ENCODE measurements around the gene VARS2. TPM values are rescaled to one million over a fixed set of nuclear protein-coding genes. Genes with fewer than 3 reads are reported as not detected.

The VARS2 gene
- total and polyA plus RNA-seq, 9 of the 15 experiments (the other 6 are each of a cell fraction or from before 2014, with no cell fraction given), result 1.6 to 53.6 (median 29.9) TPM

DNA sequence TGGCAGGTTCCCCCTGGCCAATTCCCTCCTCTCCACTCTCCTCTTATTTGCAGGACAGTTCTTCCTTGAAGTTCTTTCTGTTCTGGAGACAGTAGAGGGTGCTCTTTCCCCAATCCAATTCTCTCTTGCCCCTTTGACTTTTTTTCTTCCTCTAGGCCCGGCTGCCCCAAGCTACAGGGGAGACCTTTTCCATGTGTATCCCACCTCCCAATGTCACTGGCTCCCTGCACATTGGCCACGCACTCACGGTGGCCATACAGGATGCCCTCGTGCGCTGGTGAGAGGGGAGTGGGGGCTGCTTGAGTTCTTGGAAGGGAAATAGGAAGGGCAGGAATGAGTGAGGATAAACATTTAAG is 1.5 kb downstream of the VARS2 start (continued):
- TF ChIP-seq, protein P1, sequence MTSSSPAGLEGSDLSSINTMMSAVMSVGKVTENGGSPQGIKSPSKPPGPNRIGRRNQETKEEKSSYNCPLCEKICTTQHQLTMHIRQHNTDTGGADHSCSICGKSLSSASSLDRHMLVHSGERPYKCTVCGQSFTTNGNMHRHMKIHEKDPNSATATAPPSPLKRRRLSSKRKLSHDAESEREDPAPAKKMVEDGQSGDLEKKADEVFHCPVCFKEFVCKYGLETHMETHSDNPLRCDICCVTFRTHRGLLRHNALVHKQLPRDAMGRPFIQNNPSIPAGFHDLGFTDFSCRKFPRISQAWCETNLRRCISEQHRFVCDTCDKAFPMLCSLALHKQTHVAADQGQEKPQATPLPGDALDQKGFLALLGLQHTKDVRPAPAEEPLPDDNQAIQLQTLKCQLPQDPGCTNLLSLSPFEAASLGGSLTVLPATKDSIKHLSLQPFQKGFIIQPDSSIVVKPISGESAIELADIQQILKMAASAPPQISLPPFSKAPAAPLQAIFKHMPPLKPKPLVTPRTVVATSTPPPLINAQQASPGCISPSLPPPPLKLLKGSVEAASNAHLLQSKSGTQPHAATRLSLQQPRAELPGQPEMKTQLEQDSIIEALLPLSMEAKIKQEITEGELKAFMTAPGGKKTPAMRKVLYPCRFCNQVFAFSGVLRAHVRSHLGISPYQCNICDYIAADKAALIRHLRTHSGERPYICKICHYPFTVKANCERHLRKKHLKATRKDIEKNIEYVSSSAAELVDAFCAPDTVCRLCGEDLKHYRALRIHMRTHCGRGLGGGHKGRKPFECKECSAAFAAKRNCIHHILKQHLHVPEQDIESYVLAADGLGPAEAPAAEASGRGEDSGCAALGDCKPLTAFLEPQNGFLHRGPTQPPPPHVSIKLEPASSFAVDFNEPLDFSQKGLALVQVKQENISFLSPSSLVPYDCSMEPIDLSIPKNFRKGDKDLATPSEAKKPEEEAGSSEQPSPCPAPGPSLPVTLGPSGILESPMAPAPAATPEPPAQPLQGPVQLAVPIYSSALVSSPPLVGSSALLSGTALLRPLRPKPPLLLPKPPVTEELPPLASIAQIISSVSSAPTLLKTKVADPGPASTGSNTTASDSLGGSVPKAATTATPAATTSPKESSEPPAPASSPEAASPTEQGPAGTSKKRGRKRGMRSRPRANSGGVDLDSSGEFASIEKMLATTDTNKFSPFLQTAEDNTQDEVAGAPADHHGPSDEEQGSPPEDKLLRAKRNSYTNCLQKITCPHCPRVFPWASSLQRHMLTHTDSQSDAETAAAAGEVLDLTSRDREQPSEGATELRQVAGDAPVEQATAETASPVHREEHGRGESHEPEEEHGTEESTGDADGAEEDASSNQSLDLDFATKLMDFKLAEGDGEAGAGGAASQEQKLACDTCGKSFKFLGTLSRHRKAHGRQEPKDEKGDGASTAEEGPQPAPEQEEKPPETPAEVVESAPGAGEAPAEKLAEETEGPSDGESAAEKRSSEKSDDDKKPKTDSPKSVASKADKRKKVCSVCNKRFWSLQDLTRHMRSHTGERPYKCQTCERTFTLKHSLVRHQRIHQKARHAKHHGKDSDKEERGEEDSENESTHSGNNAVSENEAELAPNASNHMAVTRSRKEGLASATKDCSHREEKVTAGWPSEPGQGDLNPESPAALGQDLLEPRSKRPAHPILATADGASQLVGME (CRISPR knock-in tag; IDR thresholded peaks at IDR 0.05), result no peak
- TF ChIP-seq, protein P2, sequence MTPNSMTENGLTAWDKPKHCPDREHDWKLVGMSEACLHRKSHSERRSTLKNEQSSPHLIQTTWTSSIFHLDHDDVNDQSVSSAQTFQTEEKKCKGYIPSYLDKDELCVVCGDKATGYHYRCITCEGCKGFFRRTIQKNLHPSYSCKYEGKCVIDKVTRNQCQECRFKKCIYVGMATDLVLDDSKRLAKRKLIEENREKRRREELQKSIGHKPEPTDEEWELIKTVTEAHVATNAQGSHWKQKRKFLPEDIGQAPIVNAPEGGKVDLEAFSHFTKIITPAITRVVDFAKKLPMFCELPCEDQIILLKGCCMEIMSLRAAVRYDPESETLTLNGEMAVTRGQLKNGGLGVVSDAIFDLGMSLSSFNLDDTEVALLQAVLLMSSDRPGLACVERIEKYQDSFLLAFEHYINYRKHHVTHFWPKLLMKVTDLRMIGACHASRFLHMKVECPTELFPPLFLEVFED (CRISPR knock-in tag; conservative IDR thresholded peaks at IDR 0.05), result no peak
- TF ChIP-seq KAT8 (IDR thresholded peaks at IDR 0.05; ENCODE audit: low read depth) (no peak), KLF16 (IDR thresholded peaks at IDR 0.05) (0 out of 2 replicates have a peak, but pooled peaks have one; percentile 23), LCOR (CRISPR knock-in tag; IDR thresholded peaks at IDR 0.05) (peak; percentile 66; the same call in 1 of the 2 replicates), ZNF143 (CRISPR knock-in tag; IDR thresholded peaks at IDR 0.05) (no peak), NCOA1 (IDR thresholded peaks at IDR 0.05; ENCODE audit: low read depth) (peak; percentile 17; the same call in 1 of the 2 replicates), NUFIP1 (IDR thresholded peaks at IDR 0.05; ENCODE audit: partially characterized antibody) (peak; percentile 42), CBX2 (IDR thresholded peaks at IDR 0.05; ENCODE audit: insufficient read depth, low read length, poor library complexity, severe bottlenecking) (no peak), BRD4 (IDR thresholded peaks at IDR 0.05) (no peak), ZNF79 (CRISPR knock-in tag; IDR thresholded peaks at IDR 0.05; ENCODE audit: low read depth) (no peak), CCNT2 (IDR thresholded peaks at IDR 0.05; ENCODE audit: borderline replicate concordance, extremely low read depth, insufficient read length, low read depth, low read length) (no peak), MTA1 (IDR thresholded peaks at IDR 0.05; ENCODE audit: borderline replicate concordance) (0 out of 2 replicates have a peak, but pooled peaks have one; percentile 15)
- TF ChIP-seq, protein P3, sequence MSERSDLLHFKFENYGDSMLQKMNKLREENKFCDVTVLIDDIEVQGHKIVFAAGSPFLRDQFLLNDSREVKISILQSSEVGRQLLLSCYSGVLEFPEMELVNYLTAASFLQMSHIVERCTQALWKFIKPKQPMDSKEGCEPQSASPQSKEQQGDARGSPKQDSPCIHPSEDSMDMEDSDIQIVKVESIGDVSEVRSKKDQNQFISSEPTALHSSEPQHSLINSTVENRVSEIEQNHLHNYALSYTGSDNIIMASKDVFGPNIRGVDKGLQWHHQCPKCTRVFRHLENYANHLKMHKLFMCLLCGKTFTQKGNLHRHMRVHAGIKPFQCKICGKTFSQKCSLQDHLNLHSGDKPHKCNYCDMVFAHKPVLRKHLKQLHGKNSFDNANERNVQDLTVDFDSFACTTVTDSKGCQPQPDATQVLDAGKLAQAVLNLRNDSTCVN (CRISPR knock-in tag; IDR thresholded peaks at IDR 0.05), result peak; percentile 55; the same call in 1 of the 2 replicates
- TF ChIP-seq, protein P4, sequence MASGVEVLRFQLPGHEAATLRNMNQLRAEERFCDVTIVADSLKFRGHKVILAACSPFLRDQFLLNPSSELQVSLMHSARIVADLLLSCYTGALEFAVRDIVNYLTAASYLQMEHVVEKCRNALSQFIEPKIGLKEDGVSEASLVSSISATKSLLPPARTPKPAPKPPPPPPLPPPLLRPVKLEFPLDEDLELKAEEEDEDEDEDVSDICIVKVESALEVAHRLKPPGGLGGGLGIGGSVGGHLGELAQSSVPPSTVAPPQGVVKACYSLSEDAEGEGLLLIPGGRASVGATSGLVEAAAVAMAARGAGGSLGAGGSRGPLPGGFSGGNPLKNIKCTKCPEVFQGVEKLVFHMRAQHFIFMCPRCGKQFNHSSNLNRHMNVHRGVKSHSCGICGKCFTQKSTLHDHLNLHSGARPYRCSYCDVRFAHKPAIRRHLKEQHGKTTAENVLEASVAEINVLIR (CRISPR knock-in tag; IDR thresholded peaks at IDR 0.05), result no peak
- TF ChIP-seq, protein P5, sequence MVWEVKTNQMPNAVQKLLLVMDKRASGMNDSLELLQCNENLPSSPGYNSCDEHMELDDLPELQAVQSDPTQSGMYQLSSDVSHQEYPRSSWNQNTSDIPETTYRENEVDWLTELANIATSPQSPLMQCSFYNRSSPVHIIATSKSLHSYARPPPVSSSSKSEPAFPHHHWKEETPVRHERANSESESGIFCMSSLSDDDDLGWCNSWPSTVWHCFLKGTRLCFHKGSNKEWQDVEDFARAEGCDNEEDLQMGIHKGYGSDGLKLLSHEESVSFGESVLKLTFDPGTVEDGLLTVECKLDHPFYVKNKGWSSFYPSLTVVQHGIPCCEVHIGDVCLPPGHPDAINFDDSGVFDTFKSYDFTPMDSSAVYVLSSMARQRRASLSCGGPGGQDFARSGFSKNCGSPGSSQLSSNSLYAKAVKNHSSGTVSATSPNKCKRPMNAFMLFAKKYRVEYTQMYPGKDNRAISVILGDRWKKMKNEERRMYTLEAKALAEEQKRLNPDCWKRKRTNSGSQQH (CRISPR knock-in tag; IDR thresholded peaks at IDR 0.05), result 0 out of 2 replicates have a peak, but pooled peaks have one; percentile 57

Data from K562 (cell line).